SU-DHL-6 (cell line): ENCODE measurements around the gene ZSCAN12.

Experiments used
- H2AFZ ChIP-seq: fragments of 200-600 bp; sonication (generic); 2 replicates; pipeline ENCODE4 v1.6.1; 2014; ENCODE audit warnings: low read depth, mild to moderate bottlenecking, moderate library complexity, mixed read lengths, antibody characterized with exemption, low read length; ENCODE audit not compliant: severe bottlenecking
- H3F3A ChIP-seq: fragments of 200-600 bp; shearing (Covaris generic); 2 replicates; pipeline ENCODE4 v1.6.0; 2016; ENCODE audit warnings: antibody characterized with exemption, mild to moderate bottlenecking; ENCODE audit not compliant: insufficient read depth
- H3K27ac ChIP-seq: fragments of 200-600 bp; sonication (generic); 2 replicates; pipeline ENCODE4 v1.5.1; 2016; ENCODE audit warnings: low read depth, mild to moderate bottlenecking, low read length, moderate library complexity, mixed read lengths
- H3K27me3 ChIP-seq: fragments of 200-600 bp; sonication (generic), shearing (Covaris generic); 2 replicates; pipeline ENCODE4 v1.6.0; 2014; ENCODE audit warnings: mild to moderate bottlenecking, low read length
- H3K36me3 ChIP-seq: fragments of 200-600 bp; sonication (generic); 2 replicates; pipeline ENCODE4 v1.6.1; 2014; ENCODE audit warnings: mild to moderate bottlenecking, low read length, mixed read lengths
- H3K4me2 ChIP-seq: fragments of 300-600, 200-600 bp; shearing (Covaris generic), sonication (generic); 2 replicates; pipeline ENCODE4 v1.6.0; 2014; ENCODE audit warnings: low read length, low read depth, mild to moderate bottlenecking; ENCODE audit not compliant: poor library complexity, severe bottlenecking
- H3K4me3 ChIP-seq: fragments of 200-600 bp; sonication (generic); 2 replicates; pipeline ENCODE4 v1.5.1; 2014; ENCODE audit warnings: antibody characterized with exemption, low read length, mild to moderate bottlenecking, mixed read lengths; ENCODE audit not compliant: insufficient read depth, poor library complexity, severe bottlenecking
- H3K79me2 ChIP-seq: fragments of 200-600 bp; sonication (generic); 2 replicates; pipeline ENCODE4 v1.6.1; 2014; ENCODE audit warnings: mild to moderate bottlenecking, low read length, moderate library complexity; ENCODE audit not compliant: insufficient read depth
- H3K9ac ChIP-seq: fragments of 200-600 bp; sonication (generic); 2 replicates; pipeline ENCODE4 v1.7.0; 2014; ENCODE audit warnings: mild to moderate bottlenecking, low read length
- H3K9me2 ChIP-seq: fragments of 200-600 bp; sonication (generic); replicated peaks from 2 replicates; pipeline ENCODE4 v1.6.1; 2014; ENCODE audit warnings: low read length; ENCODE audit not compliant: insufficient read depth
- H3K9me3 ChIP-seq: fragments of 200-600 bp; sonication (generic); 2 replicates; pipeline ENCODE4 v1.6.1; 2014; ENCODE audit warnings: low read length, mixed read lengths; ENCODE audit not compliant: insufficient read depth
- H4K20me1 ChIP-seq: fragments of 200-600 bp; sonication (generic); 2 replicates; pipeline ENCODE4 v1.6.1; 2014; ENCODE audit warnings: low read depth, mild to moderate bottlenecking, antibody characterized with exemption, low read length, moderate library complexity, mixed read lengths
- EZH2phosphoT487 ChIP-seq: fragments of 200-600 bp; sonication (generic), shearing (Covaris generic); conservative IDR thresholded peaks from 2 replicates; pipeline ENCODE4 v1.6.1; 2018; ENCODE audit warnings: mild to moderate bottlenecking, antibody characterized with exemption, low read length, moderate library complexity, mixed read lengths
- TF ChIP-seq, protein P1 (sequence below): fragments of 200-600 bp; sonication (generic); IDR thresholded peaks from one replicate; pipeline ENCODE4 v1.5.1; 2017; ENCODE audit warnings: antibody characterized with exemption, mild to moderate bottlenecking, low read length, moderate library complexity; ENCODE audit not compliant: insufficient read depth, poor library complexity, severe bottlenecking

Gene ZSCAN12

DNA sequence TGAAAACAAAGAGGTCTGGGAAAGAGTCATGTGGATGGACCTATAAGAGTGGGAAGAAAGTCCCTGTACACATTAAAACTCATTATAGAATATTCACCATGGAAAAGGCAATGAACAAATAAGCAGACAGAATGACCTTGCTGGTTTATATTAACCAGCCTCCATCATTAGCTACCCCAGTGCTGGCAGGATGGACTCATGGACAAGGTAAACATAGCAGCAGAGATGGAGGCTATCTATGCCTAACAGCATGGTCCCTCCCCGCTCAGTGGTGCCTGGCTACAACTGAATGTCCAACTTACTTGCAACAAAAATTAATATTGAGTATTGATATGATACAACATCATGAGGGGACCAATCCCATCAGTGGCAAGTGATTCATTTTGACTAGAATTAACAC, 54.3 kb downstream of the ZSCAN12 start:
- Histone ChIP-seq H4K20me1 (no peaks in the 10 kb centered on the region), H3K27ac (no peak overlapping the region), H3K9me3 (peaks cover 10% of the 10 kb centered on the region; the same call in 1 of the 2 replicates), H3K36me3 (peaks cover 5% of the 10 kb centered on the region), H2AFZ (no peak overlapping the region), H3K79me2 (peaks cover 3% of the 10 kb centered on the region; the same call in 1 of the 2 replicates), H3K27me3 (no peaks in the 10 kb centered on the region), H3K9me2 (no peaks in the 10 kb centered on the region), H3K9ac (no peak overlapping the region), H3K4me3 (no peak overlapping the region), H3F3A (peaks cover 3% of the 10 kb centered on the region; the same call in 1 of the 2 replicates), H3K4me2 (no peak overlapping the region)
- no peak for TF ChIP-seq EZH2phosphoT487
- TF ChIP-seq, protein P1, sequence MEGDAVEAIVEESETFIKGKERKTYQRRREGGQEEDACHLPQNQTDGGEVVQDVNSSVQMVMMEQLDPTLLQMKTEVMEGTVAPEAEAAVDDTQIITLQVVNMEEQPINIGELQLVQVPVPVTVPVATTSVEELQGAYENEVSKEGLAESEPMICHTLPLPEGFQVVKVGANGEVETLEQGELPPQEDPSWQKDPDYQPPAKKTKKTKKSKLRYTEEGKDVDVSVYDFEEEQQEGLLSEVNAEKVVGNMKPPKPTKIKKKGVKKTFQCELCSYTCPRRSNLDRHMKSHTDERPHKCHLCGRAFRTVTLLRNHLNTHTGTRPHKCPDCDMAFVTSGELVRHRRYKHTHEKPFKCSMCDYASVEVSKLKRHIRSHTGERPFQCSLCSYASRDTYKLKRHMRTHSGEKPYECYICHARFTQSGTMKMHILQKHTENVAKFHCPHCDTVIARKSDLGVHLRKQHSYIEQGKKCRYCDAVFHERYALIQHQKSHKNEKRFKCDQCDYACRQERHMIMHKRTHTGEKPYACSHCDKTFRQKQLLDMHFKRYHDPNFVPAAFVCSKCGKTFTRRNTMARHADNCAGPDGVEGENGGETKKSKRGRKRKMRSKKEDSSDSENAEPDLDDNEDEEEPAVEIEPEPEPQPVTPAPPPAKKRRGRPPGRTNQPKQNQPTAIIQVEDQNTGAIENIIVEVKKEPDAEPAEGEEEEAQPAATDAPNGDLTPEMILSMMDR = no peak

DNA sequence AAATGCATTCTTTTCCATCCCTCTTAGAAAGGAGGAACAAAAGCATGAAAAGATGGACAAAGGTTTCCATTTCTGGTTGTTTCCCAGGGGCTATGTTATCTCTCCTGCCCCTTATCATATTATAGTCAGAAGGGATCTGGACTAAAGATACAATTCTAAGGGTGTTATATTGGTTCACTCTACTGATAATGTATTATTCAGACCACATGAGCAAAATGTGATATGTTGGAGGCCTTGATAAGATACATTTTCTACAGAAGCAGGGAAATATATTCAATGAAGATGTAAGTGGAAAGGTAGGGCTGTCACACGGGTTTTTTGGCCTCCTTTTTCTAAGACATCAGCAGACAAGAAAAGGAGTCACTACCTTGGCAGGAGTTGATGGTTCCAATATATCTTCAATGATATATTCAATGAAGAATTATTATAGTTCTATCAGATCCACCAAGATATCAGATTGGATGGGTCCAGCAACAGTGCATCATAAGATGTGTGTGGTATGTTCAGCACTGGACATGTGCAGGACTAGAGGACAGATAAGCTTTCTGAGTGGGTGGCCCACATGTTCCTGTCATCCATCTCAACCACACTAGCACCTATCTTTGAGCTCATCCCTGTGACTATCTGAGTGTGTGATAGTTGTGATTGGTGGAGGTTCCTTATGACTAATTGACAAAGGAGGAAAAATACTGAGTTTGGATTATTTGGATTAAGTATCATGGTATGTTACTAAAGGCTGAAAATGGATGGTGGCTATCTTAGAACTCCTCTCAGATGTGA, 55.5 kb downstream of the ZSCAN12 start:
- no peak overlapping the region for H3K9ac ChIP-seq
- no peak overlapping the region for H2AFZ ChIP-seq
- no peak overlapping the region for H3K4me2 ChIP-seq
- no peaks in the 10 kb centered on the region for H4K20me1 ChIP-seq
- H3K79me2 ChIP-seq = no peaks in the 10 kb centered on the region
- no peaks in the 10 kb centered on the region for H3K27me3 ChIP-seq
- no peaks in the 10 kb centered on the region for H3K9me2 ChIP-seq
- H3K4me3 ChIP-seq = no peak overlapping the region
- TF ChIP-seq EZH2phosphoT487 = no peak
- TF ChIP-seq, protein P1 = no peak
- H3F3A ChIP-seq = peaks cover 3% of the 10 kb centered on the region; the same call in 1 of the 2 replicates
- H3K9me3 ChIP-seq = peaks cover 14% of the 10 kb centered on the region; the same call in 1 of the 2 replicates
- H3K36me3 ChIP-seq = peaks cover 5% of the 10 kb centered on the region
- no peak overlapping the region for H3K27ac ChIP-seq

DNA sequence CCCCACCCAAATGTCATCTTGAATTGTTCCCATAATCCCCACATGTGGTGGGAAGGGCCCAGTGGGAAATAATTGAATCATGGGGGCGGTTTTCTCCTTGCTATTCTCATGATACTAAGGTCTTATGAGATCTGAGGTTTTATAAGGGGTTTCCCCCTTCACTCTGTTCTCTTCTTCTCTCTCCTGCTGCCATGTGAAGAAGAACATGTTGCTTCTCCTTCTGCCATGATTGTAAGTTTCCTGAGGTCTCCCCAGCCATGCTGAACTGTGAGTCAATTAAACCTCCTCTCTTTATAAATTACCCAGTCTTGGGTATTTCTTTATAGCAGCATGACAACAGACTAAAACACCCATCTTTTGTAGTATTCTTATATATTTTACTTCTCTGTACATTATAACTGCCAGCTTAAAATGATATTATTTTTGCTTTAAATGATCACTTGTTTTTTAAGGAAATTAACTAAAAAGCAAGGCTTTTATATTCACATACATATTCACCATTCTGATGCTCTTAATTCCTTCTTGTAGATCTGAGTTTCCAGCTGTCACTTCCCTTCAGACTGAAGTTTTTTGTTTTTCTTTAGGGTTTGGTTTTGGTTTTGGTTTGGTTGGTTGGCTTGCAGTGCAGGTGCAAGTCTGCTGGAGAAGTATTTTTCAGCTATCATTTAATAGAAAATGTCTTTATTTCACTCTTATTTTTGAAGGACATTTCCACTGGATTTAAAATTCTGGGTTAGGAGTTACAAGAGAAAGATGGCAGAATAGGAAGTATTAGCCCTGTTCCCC, 59.0 kb downstream of the ZSCAN12 start:
- Histone ChIP-seq H3K4me3 (no peak overlapping the region), H3F3A (0 out of 2 replicates have a peak, but pooled peaks cover under 1% of the 10 kb centered on the region), H3K79me2 (no peaks in the 10 kb centered on the region), H4K20me1 (no peaks in the 10 kb centered on the region), H3K4me2 (no peak overlapping the region), H3K9ac (no peak overlapping the region), H3K27ac (no peak overlapping the region), H3K36me3 (peaks cover 5% of the 10 kb centered on the region), H3K27me3 (no peaks in the 10 kb centered on the region), H3K9me3 (peaks cover 14% of the 10 kb centered on the region; the same call in 1 of the 2 replicates), H3K9me2 (no peaks in the 10 kb centered on the region), H2AFZ (no peak overlapping the region)
- TF ChIP-seq, protein P1 = no peak
- TF ChIP-seq EZH2phosphoT487 = no peak
